ENCODE measurements around the gene TBC1D1.

TBC1D1 gene

DNA sequence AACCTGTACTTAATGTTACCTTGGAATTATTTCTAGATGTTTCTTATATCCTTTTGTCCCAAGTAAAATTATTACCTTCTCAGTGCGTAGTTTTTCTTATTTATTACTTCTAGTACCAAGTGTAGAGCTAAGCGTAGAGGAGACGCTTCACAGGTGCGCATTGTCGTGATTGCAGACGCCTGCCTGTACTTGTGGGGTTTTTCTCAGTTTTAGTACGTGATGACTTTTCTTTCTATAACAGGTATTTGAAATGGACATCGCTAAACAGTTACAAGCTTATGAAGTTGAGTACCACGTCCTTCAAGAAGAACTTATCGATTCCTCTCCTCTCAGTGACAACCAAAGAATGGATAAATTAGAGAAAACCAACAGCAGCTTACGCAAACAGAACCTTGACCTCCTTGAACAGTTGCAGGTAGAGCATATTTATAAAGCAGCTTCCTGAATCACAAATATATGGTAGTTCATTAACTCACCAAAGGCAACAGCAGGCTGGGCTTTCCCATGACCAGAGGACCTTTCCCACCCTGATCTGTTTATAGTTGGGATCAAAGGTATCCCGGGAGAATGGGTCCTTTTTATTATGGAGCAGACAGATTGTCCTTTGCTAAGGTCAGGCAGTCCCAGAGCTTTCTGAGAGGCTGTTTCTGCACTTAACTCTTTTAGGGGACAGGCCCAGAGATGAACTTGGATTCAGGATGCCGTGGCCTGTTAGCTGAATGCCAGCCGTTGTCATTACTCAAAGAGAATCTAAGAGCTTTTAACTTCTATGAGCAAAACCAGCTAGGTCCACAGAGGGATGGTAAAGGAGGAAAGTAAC is 242.2 kb downstream of the TBC1D1 start:
- DNase-seq, result no peak

DNA sequence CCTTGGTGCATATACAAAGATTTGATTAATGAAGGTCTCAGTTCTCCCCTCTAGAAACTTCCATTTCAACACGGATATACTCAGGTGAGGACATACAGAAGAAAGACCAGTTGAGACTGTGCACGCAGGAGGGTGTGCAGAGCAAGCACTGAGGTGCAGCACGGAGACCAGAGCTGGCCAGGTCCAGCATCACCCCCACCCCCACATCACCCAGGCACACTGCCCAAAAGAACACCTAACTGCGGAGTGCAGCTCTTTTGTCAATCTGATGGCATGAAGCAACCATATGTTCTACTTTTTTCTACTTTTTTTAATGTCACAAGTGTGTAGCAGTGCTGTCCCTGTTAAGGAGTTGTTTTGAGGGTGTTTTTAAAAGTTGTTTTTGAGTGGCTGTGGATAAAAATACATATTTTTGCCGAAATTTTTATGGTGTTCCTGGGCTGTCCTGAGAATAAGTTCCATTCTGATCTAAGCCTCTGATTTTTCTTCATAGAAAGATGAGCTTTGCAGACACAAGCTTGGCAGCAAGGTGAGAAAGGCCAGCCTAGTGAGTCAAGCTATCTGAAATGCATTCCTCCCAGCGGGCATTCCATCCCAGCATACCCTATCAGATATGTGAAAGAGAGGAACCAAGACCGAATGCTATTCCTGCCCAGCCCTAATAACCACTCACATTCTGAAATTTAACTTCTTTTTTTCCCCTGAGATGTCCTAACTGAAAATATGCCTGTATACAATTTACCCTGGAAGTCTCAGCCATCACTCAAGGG is 243.0 kb downstream of the TBC1D1 start:
- no peak for DNase-seq

DNA sequence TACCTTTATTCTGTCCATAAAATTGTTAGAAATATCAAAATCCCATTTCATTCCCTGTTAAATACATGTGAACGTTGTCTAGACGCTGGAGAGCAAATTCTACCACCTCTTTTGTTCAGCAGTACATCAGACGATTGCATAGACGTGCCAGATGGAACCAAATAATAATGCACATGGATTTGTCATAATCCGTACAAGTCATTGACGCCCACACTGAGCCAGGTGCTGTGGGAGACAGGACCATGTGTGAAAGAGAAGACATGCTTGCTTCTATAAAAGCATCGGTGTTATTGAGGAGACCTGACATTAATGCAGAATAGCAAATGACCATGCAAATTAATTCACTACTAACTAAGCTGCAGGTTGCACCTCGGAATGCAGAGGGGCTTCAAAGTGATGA is 244.3 kb downstream of the TBC1D1 start:
- peak in 1 of 2 experiments; percentile 61 for DNase-seq

DNA sequence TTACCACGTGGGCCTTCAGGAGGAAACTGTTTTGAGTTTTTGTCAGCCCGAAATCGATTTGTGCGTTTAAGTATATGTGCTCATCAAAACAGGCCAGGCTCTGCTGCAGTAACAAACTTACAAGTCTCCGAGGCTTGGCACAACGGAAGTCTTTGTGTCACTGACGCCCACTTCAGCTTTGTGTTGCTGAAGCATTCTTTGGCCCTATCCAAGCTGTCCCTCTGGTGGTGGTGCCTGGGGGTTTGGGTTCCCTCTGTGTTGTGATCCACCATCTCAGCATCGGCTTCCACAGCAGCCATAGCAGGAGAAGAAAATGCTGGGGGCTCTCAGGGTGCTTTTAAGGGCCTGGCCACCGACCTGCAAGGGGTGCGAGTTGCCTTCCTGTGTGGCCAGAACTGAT is 245.7 kb downstream of the TBC1D1 start:
- DNase-seq, result no peak

DNA sequence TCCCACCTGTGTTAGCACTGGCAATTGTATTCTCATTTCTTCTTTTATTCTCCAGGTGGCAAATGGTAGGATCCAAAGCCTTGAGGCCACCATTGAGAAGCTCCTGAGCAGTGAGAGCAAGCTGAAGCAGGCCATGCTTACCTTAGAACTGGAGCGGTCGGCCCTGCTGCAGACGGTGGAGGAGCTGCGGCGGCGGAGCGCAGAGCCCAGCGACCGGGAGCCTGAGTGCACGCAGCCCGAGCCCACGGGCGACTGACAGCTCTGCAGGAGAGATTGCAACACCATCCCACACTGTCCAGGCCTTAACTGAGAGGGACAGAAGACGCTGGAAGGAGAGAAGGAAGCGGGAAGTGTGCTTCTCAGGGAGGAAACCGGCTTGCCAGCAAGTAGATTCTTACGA is 246.2 kb downstream of the TBC1D1 start:
- DNase-seq, result no peak

DNA sequence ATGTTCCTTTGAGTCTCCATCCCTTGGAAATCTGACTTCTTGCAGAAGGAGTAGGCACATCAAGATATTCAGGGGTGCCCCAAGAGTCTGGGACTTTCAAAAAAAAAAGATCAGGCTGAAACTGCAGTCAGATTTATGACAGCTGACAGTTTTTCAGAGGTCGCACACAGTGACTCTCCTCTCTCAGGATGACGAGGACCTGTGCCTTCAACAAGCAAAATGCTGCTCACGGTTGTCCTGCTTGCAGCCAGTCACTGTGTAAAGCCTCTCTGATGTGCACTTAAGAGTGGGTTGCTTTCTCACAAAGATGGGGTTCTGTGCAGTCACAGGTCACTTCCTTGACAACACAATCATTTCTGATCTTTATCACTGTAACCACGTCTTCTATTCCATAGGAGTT is 247.5 kb downstream of the TBC1D1 start:
- no peak for DNase-seq

DNA sequence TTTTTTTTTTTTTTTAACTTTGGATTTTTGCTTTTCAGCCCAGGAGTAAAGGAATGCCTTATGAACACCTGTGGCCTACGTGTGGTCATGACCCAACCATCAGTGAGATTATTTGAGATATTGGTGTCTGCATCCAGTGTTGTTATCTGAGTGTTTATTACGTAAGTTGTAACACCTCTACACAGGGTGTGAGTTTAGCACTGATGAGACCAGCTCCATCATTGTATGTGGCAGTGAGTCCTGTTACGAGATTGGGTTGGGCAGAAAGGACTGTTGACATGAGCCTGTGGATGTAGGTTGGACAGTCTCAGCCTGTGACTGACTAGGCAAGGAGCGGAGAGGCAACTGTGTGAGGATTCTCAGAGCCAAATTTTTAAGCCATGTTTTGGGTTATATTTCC is 248.3 kb downstream of the TBC1D1 start:
- no peak for DNase-seq

DNA sequence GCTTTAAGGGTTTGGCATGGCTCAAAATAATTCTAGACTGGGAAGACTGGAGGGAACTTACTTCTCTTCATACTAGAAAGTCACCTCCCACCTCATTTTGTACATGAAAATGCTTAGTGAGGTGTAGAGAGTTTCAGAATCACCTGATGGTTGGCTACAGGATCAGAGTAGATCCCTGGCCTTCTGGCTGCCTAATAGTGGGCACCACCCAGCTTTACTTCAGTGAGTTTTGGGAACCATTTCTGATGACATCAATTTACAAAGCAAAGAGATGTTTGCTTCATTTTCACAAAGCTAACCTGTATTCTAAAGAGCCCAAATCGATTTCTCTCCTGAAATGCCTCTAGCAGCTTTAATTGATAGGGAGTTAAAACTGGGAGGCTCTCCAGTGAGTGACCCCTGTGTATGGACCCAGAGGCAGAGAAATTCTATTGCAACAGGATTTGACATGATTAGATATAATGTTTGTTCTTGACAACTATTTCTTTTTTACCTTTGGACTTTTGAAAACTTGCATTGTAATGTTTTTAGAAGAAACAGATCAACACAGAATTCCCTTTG is 249.8 kb downstream of the TBC1D1 start:
- DNase-seq, result no peak

DNA sequence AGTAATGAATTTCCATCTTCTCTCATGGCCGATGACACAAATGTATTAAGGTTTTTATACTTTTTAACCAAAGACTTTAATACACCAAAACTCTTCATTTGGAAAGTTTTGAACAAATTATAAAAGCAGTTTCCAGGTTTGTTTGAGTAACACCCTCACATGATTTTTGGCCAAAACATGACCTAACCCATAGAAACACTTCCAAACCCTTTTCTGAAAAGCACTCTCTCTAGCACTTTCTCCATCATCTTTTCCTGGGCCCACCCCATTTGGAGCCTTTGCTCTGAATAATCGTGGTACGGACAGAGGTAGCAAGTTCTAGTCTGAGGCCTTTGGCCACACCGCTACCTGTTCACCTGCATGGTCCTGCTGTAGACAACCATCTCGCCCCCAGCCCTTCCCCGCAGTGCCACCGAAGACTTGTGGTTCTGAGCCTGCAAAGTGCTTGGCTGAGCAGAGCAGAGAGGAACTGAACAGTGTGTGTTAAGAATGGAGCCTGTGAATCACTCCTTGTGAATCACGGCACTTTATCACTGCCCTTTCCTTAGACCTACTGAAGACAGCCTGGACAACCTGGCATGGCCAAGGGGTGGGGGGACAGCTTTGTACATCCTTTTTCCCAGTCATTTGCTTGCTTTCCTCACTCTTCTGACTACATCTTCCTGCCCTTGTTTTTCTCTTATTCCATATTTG is 251.1 kb downstream of the TBC1D1 start:
- no peak for DNase-seq

DNA sequence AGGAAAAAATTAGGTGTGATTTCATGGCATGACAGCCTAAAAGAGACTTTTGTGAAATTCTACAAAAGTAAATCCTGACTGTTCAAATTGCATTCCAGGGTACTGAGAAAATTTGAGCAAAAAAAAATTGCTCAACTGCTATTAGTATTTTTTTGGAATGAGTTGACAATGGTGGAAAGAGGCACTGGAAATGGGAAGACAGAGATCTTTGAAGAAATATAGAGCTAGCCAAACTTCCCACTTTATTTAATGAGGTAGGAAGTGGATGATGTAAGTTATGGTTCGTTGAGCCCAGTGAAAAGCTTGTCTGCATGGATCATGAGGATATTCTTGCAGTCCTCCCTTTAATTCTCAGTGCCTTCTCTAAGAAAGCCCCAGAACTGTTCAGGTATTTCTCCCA is 253.1 kb downstream of the TBC1D1 start:
- no peak for DNase-seq

DNA sequence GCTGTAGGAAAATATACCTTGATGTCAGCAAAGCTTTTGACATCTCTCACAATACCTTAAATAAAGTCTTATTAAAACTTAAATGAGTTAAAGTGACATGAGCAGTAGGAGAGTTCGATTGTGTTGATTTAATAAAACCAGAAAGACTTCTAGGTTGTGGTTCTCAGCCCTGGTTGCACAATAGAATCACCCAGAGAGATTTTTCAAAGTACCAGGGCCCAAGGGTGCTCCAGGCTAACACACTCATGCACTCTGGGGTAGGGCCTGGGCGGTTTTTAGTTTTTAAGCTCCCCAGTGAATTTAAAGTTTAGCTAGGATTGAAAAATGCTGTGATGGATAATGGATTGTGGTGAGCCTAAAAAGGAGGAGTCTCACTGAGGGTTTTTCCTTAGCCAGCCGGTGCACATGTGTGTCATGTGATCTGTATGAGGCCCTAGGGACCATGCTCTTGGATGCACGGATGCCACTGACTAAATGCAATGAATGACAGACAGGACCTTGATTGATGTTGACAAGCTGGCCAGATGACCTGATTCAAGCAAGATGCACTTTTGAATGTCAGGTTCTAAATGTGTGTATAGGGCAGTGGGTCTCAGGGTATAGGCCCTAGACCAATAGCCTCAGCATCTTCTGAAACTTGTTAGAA is 254.3 kb downstream of the TBC1D1 start:
- DNase-seq, result no peak

DNA sequence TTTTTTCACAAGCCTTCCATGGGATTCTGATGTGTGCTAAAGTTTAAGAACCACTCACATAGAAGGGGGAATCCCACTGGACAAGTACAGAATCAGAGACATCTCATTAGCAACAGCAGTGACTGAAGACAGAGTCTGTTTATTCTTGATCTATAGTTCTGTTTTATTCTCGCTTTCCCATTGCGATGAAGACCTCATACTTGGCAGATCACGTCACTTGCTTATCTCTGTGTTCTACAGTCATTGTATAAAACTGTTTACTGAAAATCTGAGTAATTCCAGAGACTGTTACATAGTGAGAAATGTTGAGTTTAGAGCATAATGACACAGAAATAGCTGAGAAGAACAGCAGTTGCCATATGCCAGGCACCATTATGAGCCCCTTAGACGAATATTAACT is 254.9 kb downstream of the TBC1D1 start:
- no peak for DNase-seq

DNA sequence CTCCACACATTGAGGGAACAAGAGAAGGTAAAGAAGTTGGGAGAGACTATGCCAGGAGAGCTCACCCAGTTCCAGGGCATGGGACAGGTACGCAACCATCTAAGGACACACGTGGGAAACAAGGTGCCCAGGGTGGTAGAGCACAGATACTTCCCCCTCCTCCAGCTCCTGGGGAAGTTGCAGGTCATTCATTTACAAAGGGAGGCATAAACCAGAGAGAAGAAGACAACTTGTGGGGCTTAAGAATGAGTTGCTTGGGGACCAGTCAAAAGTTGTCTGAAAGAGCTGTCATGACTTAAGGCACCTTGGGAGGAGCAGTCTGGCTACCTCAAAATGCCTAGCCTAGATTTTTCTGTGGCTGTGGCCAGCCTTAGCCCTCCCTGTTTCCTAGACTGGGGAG is 255.5 kb downstream of the TBC1D1 start:
- DNase-seq, result no peak

DNA sequence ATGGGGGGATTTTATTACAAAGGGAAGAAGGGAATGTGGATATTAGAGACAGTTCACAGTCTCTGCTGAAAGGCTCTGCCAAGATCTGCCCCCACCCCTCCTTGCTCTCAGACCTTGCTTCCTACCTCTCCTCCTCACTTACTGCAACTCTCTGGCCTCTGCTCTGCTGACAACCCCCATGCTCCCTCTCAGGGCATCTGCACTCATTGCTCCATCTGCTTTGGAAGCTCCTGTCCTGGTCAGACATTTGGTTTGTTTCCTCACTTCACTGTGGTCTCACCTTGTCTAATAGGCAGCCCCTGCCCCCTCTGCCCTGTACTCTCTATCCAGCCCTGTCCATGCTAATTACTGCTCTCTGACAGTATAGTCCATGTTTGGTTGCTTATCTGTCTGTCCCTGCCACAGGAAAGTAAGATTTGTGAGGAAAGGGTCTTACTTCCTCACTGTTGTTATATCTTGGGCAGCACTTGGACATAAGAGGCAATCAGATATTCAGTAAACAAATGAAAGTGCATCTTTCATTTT is 258.6 kb downstream of the TBC1D1 start:
- DNase-seq, result no peak

DNA sequence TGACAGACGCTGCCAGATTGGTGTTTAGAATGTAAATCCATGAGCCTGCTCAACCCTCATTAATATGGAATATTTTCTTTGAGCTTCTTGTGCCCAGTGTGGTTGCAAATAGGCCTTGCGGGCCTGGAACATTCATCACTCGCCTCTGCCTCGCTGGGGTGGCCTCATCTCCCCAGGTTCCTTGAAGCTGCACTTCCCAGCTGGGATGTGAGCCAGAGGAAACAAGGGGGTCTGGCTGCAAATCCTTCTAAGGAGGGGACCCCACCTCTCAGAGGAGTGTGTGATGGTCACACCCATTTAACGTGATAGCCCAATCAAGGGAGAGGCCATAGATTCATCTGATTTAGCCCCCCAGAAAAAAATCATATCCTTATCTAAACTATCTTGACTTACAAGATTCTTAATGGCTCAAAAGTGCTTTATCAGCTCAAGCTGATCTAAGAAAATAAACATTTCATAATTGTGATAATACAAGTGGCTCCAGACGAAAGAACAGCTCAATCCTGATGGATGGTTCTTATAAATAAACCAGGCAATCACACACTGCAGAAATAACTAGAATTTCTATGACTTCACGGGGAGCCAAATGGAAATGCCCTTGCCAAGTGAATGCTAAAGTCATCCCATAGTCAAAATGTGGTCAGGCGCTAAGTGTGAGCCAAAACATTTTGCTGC is 259.2 kb downstream of the TBC1D1 start:
- no peak for DNase-seq

DNA sequence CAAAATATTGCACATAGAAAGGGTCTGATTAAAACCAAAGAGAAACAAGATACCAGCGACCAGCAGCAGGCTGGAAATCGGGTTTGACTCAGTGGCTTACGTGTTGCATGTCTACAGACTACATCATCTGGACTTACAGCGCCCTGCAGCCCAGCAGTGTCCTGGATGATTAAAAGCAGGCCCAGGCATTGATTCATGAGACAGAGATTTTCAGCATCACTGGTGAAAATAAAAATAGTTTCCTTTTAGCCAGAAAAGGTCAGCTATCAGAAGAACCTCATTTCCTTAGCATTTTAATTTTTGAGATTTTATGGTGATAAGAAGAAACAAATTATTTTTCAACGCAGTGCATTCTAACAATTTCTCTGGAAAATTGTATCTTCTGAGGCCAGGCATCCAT is 259.9 kb downstream of the TBC1D1 start:
- no peak for DNase-seq

DNA sequence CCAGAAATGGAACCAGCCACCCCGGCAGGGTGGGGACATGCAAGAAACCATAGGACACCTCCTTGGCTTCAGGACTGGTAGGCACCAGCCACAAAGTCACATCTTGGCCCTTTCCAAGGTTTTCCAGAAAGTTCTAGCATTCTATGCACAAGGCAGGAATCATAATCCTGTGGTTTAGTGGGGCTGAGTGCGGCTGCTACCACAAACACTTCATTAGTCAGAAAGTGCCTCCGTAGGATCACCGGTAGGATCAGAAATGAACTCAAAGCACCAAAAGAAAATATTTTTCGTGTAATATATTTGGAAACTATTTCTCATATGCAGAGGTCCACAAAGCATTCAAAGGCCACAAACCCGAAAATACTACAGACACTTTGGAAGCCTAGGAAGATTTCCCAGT is 261.0 kb downstream of the TBC1D1 start:
- no peak for DNase-seq

DNA sequence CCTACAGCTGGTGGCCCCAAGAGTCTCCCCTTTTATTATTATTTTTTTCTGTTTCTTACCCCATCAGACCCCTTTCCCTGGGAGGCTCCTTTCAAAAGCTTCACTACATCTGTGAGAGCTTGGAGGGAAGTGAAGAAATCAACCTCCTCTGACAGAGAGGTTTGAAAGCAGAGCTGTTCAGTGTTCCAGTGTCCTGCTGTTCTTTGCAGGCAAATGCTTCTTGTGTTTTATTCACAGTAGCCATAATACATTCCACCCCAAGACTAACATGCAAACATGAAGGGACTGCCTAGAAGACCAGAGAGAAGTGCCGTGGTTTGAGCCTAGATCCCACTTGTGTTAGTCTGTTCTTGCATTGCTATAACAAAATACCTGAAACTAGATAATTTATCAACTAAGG is 261.4 kb downstream of the TBC1D1 start:
- DNase-seq, result no peak

DNA sequence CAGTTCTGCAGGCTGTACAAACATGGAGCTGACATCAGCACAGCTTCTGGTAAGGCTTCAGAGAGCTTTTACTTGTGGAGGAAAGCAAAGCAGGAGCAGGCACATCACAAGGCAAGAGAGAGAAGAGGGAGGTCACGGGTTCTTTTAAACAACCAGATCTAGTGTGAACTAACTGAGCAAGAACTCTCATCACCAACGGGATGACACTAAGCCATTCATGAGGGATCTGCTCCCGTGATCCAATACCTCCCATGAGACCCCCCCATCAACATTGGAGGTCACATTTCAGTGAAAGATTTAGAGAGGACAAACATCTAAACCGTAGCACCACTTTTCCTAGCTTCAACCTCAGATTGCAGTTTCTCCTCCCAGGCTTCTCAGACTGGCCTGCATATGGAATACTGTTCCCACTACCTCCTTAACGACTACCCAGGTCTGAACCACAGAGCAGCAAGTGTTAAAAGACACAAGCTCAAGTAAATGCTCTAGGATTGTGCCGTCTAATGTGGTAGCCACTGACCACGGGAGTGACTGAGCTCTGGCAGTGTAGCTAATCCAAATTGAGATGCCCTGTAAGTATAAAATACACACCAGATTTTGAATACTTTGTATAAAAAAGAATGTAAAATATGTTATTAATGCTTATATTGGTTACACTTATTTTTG is 262.0 kb downstream of the TBC1D1 start:
- no peak for DNase-seq

DNA sequence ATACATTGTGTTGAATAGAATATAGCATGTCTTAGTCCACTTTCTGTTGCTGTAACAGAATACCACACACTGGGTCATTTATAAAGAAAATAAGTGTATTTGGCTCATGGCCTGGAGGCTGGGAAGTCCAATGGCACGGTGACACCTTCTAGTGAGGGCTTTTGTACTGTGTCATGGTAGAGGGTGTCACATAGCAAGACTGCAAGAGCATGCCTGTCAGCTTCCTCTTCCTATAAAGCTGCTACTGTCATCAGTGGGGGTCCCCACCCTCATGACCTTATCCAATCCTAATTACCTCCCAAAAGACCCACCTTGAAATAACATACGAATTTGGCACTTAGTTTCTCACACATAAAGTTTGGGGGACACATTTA is 262.5 kb downstream of the TBC1D1 start:
- no peak for DNase-seq

DNA sequence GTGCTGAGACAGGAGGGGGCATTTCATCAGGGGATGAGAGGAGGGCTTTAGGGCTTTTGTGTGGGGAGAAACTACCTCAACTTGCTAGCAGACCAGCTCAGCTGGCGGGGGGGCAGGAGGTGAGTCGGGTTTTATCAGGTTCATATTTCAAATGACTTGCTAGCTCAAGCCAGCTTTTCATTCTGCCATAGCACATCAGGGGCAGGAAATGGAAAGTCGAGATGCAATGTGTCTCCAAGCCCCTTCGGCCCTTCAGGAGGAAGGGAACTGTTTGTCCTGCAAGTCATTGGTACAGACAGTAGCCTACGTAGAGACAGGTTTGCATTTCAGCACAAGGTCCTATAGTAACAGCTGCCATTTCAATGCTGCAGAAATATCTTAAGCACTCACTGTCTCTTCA is 263.4 kb downstream of the TBC1D1 start:
- DNase-seq, result no peak
